Hepatocyte (in vitro differentiated cells): Measurements from ENCODE around the gene SLC52A1. TPM values are rescaled to one million over a fixed set of nuclear protein-coding genes. Genes with fewer than 3 reads are reported as not detected.

Source experiments
- DNase-seq: peaks from one replicate; pipeline ENCODE4 v3.0.0-alpha.2; 2016; ENCODE audit warnings: low spot score
- H2AFZ ChIP-seq: fragments of 200-600 bp; sonication (generic); 2 replicates; pipeline ENCODE4 v1.6.0; 2016; ENCODE audit warnings: antibody characterized with exemption, mild to moderate bottlenecking
- H3K27ac ChIP-seq: fragments of 200-600 bp; sonication (generic); 2 replicates; pipeline ENCODE4 v1.5.1; 2016; ENCODE audit warnings: mild to moderate bottlenecking
- H3K27me3 ChIP-seq: fragments of 200-600 bp; sonication (generic); 2 replicates; pipeline ENCODE4 v1.6.1; 2016
- H3K36me3 ChIP-seq: fragments of 200-600 bp; sonication (generic); replicated peaks from 2 replicates; pipeline ENCODE4 v1.5.1; 2016; ENCODE audit warnings: low read depth; ENCODE audit not compliant: insufficient read depth
- H3K4me1 ChIP-seq: fragments of 200-600 bp; sonication (generic); 2 replicates; pipeline ENCODE4 v1.5.1; 2016; ENCODE audit warnings: mild to moderate bottlenecking, moderate library complexity; ENCODE audit not compliant: insufficient read depth
- H3K4me2 ChIP-seq: fragments of 200-600 bp; sonication (generic); 2 replicates; pipeline ENCODE4 v1.6.0; 2016
- H3K4me3 ChIP-seq: fragments of 200-600 bp; sonication (generic); 2 replicates; pipeline ENCODE4 v1.5.1; 2016; ENCODE audit warnings: mild to moderate bottlenecking
- H3K79me2 ChIP-seq: fragments of 200-600 bp; sonication (generic); 2 replicates; pipeline ENCODE4 v1.6.0; 2017; ENCODE audit warnings: mild to moderate bottlenecking
- H3K9me2 ChIP-seq: fragments of 200-600 bp; sonication (generic); replicated peaks from 2 replicates; pipeline ENCODE4 v1.6.0; 2017; ENCODE audit warnings: mild to moderate bottlenecking; ENCODE audit not compliant: insufficient read depth
- H3K9me3 ChIP-seq: fragments of 200-600 bp; sonication (generic); 2 replicates; pipeline ENCODE4 v1.5.1; 2016; ENCODE audit warnings: low read depth, mild to moderate bottlenecking
- H4K20me1 ChIP-seq: fragments of 200-600 bp; sonication (generic); 2 replicates; pipeline ENCODE4 v1.6.0; 2016; ENCODE audit warnings: mild to moderate bottlenecking; ENCODE audit not compliant: insufficient read depth, poor library complexity, severe bottlenecking
- EZH2 ChIP-seq: fragments of 200-600 bp; sonication (generic); IDR thresholded peaks from 2 replicates; pipeline ENCODE4 v1.6.1; 2016; ENCODE audit warnings: antibody characterized with exemption, mild to moderate bottlenecking, borderline replicate concordance
- EZH2phosphoT487 ChIP-seq: fragments of 200-600 bp; sonication (generic); IDR thresholded peaks from one replicate; pipeline ENCODE4 v1.6.1; 2018; ENCODE audit warnings: antibody characterized with exemption, mild to moderate bottlenecking, low read depth, moderate library complexity; ENCODE audit not compliant: unreplicated experiment, severe bottlenecking
- WGBS: methylation state at CpG from one replicate; pipeline ENCODE4 v1.1.6; 2016; ENCODE audit warnings: low lambda C conversion rate; ENCODE audit errors: missing lambda C conversion rate; 5-methylcytosine and 5-hydroxymethylcytosine counted together
- polyA plus RNA-seq: library from polyadenylated mRNA; unstranded; fragments of >200 nt; fragmentation: Nextera tagmentation; extraction: Ambion mirVana; gene quantifications from 2 replicates; pipeline ENCODE4 v1.2.1, GENCODE V29; 2016
- total RNA-seq: library from RNA; depleted of rRNA; stranded (reverse); fragments of >200 nt; gene quantifications from 2 replicates; pipeline ENCODE4 v1.2.3, GENCODE V29; 2014
- TF ChIP-seq, protein P1 (sequence below): fragments of 200-600 bp; sonication (generic); IDR thresholded peaks from 2 replicates; pipeline ENCODE4 v1.5.1; 2016; ENCODE audit warnings: antibody characterized with exemption, mild to moderate bottlenecking; ENCODE audit not compliant: poor library complexity

SLC52A1 gene
- total and polyA plus RNA-seq, 2 experiments from 2014 or later, result 0.13 TPM; not detected in 1

DNA sequence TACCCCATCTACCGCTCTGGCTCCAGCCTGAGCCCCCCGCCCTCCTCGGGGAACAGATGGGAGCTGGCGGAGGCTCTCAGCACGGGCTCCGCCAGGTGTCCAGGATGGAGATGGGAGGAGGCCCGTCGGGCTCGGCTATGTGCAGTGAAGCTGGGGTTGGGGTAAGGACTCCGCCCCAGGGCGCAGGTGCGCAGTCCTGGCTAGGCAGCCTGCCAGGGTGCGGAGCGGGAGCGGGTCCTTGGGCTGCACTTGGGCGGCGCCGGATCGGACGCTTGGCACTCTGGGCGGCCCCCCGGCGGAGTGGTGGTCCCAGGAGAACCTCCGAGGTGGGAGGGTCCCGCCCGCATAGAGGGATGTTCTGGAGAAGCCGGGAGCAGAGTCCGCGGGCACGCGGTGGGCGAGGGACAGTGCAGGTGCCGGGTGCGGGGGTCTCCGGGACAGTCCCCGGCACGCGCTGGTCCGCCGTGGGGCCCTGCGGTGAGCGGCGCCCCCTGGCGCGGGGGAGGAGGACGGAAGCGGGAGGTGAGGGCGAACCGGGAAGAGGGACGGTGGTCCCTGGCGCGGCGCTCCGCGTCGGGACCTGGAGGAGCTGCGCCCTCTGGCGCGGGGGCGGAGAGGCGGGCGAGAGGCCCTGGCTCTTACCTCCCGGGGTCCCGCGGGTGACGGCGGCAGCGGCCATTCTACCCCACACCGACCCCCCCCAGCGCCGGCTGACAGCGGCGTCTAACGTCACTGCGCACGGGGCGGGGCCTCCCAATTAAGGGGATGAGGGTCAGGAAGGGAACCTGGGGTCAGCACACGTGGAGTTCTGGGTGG lies 48.1 kb downstream of the SLC52A1 start, which contains the start of gene CAMTA2:
TSS of gene CAMTA2 (minus strand) at position 725 of the 816 bp plus-strand sequence. CDS start 1,453 bp downstream, outside the sequence.
- no peaks in the 10 kb centered on the region for H3K9me2 ChIP-seq
- peak within 1 kb of the TSS; percentile 92 for H3K4me2 ChIP-seq
- H2AFZ ChIP-seq, result peak within 1 kb of the TSS; percentile 81
- peaks cover 10% of the 10 kb centered on the region for H3K4me1 ChIP-seq
- no peaks in the 10 kb centered on the region for H3K27me3 ChIP-seq
- H3K36me3 ChIP-seq, result no peaks in the 10 kb centered on the region
- WGBS, result 2% methylated on average over 68 of the region's 78 CpGs
- H4K20me1 ChIP-seq, result no peaks in the 10 kb centered on the region
- peak within 1 kb of the TSS; percentile 84 for H3K27ac ChIP-seq
- DNase-seq, result peak; percentile 90
- peaks cover 12% of the 10 kb centered on the region for H3K79me2 ChIP-seq
- TF ChIP-seq, protein P1, sequence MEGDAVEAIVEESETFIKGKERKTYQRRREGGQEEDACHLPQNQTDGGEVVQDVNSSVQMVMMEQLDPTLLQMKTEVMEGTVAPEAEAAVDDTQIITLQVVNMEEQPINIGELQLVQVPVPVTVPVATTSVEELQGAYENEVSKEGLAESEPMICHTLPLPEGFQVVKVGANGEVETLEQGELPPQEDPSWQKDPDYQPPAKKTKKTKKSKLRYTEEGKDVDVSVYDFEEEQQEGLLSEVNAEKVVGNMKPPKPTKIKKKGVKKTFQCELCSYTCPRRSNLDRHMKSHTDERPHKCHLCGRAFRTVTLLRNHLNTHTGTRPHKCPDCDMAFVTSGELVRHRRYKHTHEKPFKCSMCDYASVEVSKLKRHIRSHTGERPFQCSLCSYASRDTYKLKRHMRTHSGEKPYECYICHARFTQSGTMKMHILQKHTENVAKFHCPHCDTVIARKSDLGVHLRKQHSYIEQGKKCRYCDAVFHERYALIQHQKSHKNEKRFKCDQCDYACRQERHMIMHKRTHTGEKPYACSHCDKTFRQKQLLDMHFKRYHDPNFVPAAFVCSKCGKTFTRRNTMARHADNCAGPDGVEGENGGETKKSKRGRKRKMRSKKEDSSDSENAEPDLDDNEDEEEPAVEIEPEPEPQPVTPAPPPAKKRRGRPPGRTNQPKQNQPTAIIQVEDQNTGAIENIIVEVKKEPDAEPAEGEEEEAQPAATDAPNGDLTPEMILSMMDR, result peak; percentile 92
- no peak for TF ChIP-seq EZH2phosphoT487
- H3K4me3 ChIP-seq, result peak within 1 kb of the TSS; percentile 73
- H3K9me3 ChIP-seq, result no peaks in the 10 kb centered on the region

DNA sequence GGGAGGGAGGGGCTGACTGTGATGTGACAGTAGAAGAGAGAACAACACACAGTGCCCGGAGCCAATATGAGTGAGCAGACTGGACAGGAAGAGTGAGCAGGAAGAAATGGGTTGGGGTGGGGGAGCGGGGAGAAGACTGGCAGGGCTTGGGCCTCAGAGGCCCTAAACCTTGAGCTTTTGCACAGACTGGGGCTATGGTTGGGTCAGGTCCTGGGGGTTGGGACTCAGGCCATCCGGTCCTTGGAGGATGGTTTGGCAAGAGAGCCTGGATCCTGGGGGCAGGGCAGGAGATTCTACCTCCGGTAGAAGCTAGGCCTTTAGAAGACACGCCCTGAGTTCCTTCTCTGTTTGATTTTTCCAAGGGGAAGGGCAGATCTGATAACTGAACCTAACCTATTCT lies 48.8 kb downstream of the SLC52A1 start:
- Histone ChIP-seq H3K27ac (peak overlapping the region; percentile 84), H3K4me1 (peaks cover 10% of the 10 kb centered on the region), H3K4me3 (peak overlapping the region; percentile 73), H3K79me2 (peaks cover 12% of the 10 kb centered on the region), H3K9me2 (no peaks in the 10 kb centered on the region), H3K9me3 (no peaks in the 10 kb centered on the region), H4K20me1 (no peaks in the 10 kb centered on the region), H3K4me2 (peak overlapping the region; percentile 92), H2AFZ (no peak overlapping the region), H3K27me3 (no peaks in the 10 kb centered on the region), H3K36me3 (no peaks in the 10 kb centered on the region)
- DNase-seq, result peak; percentile 27
- 58% methylated on average over 5 of the region's 5 CpGs for WGBS
- TF ChIP-seq EZH2phosphoT487 (no peak), EZH2 (no peak)
- TF ChIP-seq, protein P1, result no peak

Other genes with a start within 250 kb of the SLC52A1 start
- gene VMO1, start 249.1 kb downstream of the SLC52A1 start, total RNA-seq, result 0.33 TPM in 1 of 2 replicates, not detected in the other
- 2.7 and 4.3 TPM in 2 replicates for gene VMO1, start 249.1 kb downstream of the SLC52A1 start, polyA plus RNA-seq
- gene GLTPD2, start 246.5 kb downstream of the SLC52A1 start, total RNA-seq, result 36.4 and 40.1 TPM in 2 replicates
- 80.7 and 100.0 TPM in 2 replicates for gene GLTPD2, start 246.5 kb downstream of the SLC52A1 start, polyA plus RNA-seq
- 126 and 154 TPM in 2 replicates for gene PSMB6, start 239.3 kb downstream of the SLC52A1 start, total RNA-seq
- 287 and 295 TPM in 2 replicates for gene PSMB6, start 239.3 kb downstream of the SLC52A1 start, polyA plus RNA-seq
- gene PLD2, start 228.3 kb downstream of the SLC52A1 start, total RNA-seq, result 13.9 and 25.2 TPM in 2 replicates
- gene PLD2, start 228.3 kb downstream of the SLC52A1 start, polyA plus RNA-seq, result 21.8 and 27.3 TPM in 2 replicates
- gene MINK1, start 202.1 kb downstream of the SLC52A1 start, total RNA-seq, result 24.4 and 45.3 TPM in 2 replicates
- gene MINK1, start 202.1 kb downstream of the SLC52A1 start, polyA plus RNA-seq, result 39.7 and 49.4 TPM in 2 replicates
- 7.4 and 9.1 TPM in 2 replicates for gene C17orf107, start 135.9 kb downstream of the SLC52A1 start, total RNA-seq
- 8.8 and 14.1 TPM in 2 replicates for gene C17orf107, start 135.9 kb downstream of the SLC52A1 start, polyA plus RNA-seq
- gene CHRNE, start 132.3 kb downstream of the SLC52A1 start, total RNA-seq, result 0.60 and 1.0 TPM in 2 replicates
- gene CHRNE, start 132.3 kb downstream of the SLC52A1 start, polyA plus RNA-seq, result 0.83 and 1.2 TPM in 2 replicates
- not detected in 2 replicates for gene GP1BA, start 103.1 kb downstream of the SLC52A1 start, total RNA-seq
- 0.06 TPM in 1 of 2 replicates, not detected in the other for gene GP1BA, start 103.1 kb downstream of the SLC52A1 start, polyA plus RNA-seq
- gene SLC25A11, start 95.4 kb downstream of the SLC52A1 start, total RNA-seq, result 42.9 and 59.5 TPM in 2 replicates
- gene SLC25A11, start 95.4 kb downstream of the SLC52A1 start, polyA plus RNA-seq, result 78.7 and 84.8 TPM in 2 replicates
- gene RNF167, start 95.2 kb downstream of the SLC52A1 start, total RNA-seq, result 59.2 and 65.1 TPM in 2 replicates
- 66.5 and 75.3 TPM in 2 replicates for gene RNF167, start 95.2 kb downstream of the SLC52A1 start, polyA plus RNA-seq
- 244 and 280 TPM in 2 replicates for gene PFN1, start 86.9 kb downstream of the SLC52A1 start, total RNA-seq
- 706 and 713 TPM in 2 replicates for gene PFN1, start 86.9 kb downstream of the SLC52A1 start, polyA plus RNA-seq
- 16.3 and 18.7 TPM in 2 replicates for gene ENO3, start 84.3 kb downstream of the SLC52A1 start, total RNA-seq
- gene ENO3, start 84.3 kb downstream of the SLC52A1 start, polyA plus RNA-seq, result 30.2 and 40.4 TPM in 2 replicates
- gene SPAG7, start 67.6 kb downstream of the SLC52A1 start, total RNA-seq, result 64.3 and 85.7 TPM in 2 replicates
- gene SPAG7, start 67.6 kb downstream of the SLC52A1 start, polyA plus RNA-seq, result 194 and 224 TPM in 2 replicates
- gene CAMTA2, start 47.8 kb downstream of the SLC52A1 start, total RNA-seq, result 6.9 and 12.5 TPM in 2 replicates
- 45.6 and 47.5 TPM in 2 replicates for gene CAMTA2, start 47.8 kb downstream of the SLC52A1 start, polyA plus RNA-seq
- gene INCA1, start 37.9 kb downstream of the SLC52A1 start, total RNA-seq, result 1.6 and 2.7 TPM in 2 replicates
- 4.1 and 5.5 TPM in 2 replicates for gene INCA1, start 37.9 kb downstream of the SLC52A1 start, polyA plus RNA-seq
- gene KIF1C, start 37.5 kb downstream of the SLC52A1 start, total RNA-seq, result 51.3 and 59.4 TPM in 2 replicates
- gene KIF1C, start 37.5 kb downstream of the SLC52A1 start, polyA plus RNA-seq, result 65.2 and 75.9 TPM in 2 replicates
- gene ZFP3, start 43.0 kb upstream of the SLC52A1 start, total RNA-seq, result 0.12 and 0.23 TPM in 2 replicates
- gene ZFP3, start 43.0 kb upstream of the SLC52A1 start, polyA plus RNA-seq, result 0.24 and 0.32 TPM in 2 replicates
- gene ZNF232, start 76.5 kb upstream of the SLC52A1 start, total RNA-seq, result 10.1 and 11.8 TPM in 2 replicates
- gene ZNF232, start 76.5 kb upstream of the SLC52A1 start, polyA plus RNA-seq, result 8.1 and 12.0 TPM in 2 replicates
- 0.07 and 0.12 TPM in 2 replicates for gene USP6, start 80.6 kb upstream of the SLC52A1 start, total RNA-seq
- 0.11 and 0.34 TPM in 2 replicates for gene USP6, start 80.6 kb upstream of the SLC52A1 start, polyA plus RNA-seq
- 6.2 and 7.7 TPM in 2 replicates for gene ZNF594, start 156.4 kb upstream of the SLC52A1 start, total RNA-seq
- gene ZNF594, start 156.4 kb upstream of the SLC52A1 start, polyA plus RNA-seq, result 2.8 and 3.0 TPM in 2 replicates
- 0.03 TPM in 1 of 2 replicates, not detected in the other for gene SCIMP, start 199.4 kb upstream of the SLC52A1 start, total RNA-seq
- gene SCIMP, start 199.4 kb upstream of the SLC52A1 start, polyA plus RNA-seq, result 0.07 and 0.57 TPM in 2 replicates
- 35.2 and 47.9 TPM in 2 replicates for gene RABEP1, start 246.9 kb upstream of the SLC52A1 start, total RNA-seq
- 31.0 and 31.7 TPM in 2 replicates for gene RABEP1, start 246.9 kb upstream of the SLC52A1 start, polyA plus RNA-seq